HG02970 (cell line): ENCODE data around the gene NME7.
"Not testable (repeated sequence)": the region's sequence is repeated elsewhere in the genome, so short reads cannot be mapped to it uniquely, and the experiment has no call there.

Experiments
- ATAC-seq: cut with Tn5 transposase; IDR thresholded peaks from one replicate; pipeline ENCODE4 v1.9.1; 2021; ENCODE audit warnings: mild to moderate bottlenecking, moderate library complexity, moderate number of reproducible peaks; ENCODE audit not compliant: unreplicated experiment, low FRiP score

The NME7 gene

DNA sequence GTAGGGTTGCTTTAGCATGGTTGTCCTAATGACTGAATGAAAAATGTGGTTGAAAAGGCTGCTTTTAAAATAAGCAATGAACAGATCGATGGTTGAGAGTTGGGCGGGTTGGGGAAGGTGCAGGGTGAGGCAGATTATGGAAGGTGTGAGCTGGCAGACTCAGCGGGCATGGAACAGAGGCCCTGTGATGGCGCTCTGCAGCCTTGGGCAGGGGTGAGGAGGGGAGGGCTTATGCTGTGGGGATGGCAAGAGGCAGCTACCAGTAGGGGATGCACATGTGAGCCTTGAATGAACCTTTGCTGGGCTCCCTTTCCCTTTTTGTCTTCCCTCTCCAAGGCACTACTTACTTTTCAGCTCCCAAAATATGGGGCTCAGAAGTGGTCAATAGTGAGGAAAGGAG lies 230.2 kb downstream of the NME7 start:
- ATAC-seq, result no peak

DNA sequence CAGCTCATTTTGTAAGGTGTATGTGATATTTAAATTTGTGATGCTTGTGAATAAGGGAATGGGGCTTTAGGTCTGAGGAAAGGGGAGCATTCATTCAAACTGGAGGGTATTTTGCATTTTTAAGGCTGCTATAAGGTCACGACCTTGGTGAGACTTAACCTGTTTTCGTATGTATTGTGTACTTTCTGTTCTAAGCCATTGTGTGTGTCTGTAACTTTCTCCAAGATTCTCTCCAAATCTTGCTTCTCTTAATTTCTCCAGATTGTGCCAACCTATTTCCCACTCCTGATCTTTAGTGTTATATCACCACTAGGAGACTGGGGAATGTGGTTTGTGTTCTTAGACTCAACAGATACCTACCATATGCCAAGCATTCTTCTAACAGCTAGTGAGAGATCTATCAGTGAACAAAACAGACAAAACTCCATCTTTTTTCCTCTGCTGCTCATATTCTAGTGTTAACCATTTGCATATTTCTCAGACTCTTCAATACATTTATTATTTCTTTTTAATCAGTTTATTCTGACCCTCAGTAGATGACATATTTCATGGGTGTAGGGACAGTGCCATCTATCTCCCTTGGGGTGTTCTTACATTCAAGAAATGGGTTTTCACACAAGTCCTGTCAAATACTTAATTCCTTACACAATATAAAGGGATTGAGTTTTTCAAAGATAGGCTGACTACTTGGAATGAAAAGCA lies 233.6 kb downstream of the NME7 start:
- no peak for ATAC-seq

GRCh38 chr1:169133228-169133576 lies 234.4 kb downstream of the NME7 start:
- ATAC-seq, result no peak

DNA sequence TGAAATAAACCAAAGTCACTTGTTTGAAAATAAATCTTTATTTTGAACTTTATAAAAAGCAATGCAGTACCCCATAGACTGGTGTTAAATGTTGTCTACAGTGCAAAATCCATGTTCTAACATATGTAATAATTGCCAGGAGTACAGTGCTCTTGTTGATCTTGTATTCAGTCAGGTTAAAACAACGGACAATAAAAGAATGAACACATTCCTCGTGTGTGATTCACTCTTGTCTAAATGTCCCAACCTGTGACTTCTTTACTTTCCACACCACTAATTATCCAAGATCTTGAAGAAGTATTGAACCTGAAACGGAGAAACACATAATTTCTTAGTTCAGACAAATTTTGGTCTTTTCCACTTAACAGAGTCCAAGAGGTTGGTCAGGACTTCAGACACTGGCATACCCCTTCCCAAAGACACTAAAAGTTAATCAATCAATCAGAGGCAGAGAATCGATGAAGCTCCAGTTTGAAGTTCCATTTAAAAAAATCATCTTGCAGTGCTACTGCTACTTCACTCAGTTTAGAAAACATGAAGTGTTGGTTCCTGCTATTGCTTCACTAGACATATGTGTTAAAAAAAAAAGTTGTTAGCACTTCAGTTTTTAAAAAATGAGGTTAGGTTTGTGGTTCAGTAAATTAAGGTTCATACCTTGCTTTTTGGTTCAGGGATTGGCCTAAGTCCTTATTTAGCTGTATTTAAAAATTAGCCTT lies 234.9 kb downstream of the NME7 start:
- no peak for ATAC-seq

- ATAC-seq, result no peak
Observed at GRCh38 chr1:169130683-169131082, 236.9 kb downstream of the NME7 start.

- no peak for ATAC-seq
Observed at GRCh38 chr1:169129109-169129784, 238.3 kb downstream of the NME7 start.

- ATAC-seq, result no peak
Observed at GRCh38 chr1:169128562-169128961, 239.0 kb downstream of the NME7 start.

DNA sequence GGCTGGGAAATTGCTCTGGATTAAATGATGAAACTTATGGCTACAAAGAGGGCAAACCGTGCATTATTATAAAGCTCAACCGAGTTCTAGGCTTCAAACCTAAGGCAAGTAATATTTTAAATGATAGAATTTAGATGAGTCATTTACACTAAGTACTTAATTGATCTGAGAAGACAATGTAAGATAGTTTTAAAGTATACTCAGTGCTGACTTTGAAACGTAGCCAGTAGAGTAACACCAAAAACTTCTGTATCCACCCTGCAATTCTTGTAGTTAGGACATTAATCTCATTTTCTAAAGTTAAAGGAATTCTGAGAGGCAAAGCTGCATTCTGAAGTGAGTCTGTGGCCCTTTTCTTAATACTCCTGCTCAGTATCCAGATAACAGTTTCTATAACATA lies 240.3 kb downstream of the NME7 start:
- no peak for ATAC-seq

DNA sequence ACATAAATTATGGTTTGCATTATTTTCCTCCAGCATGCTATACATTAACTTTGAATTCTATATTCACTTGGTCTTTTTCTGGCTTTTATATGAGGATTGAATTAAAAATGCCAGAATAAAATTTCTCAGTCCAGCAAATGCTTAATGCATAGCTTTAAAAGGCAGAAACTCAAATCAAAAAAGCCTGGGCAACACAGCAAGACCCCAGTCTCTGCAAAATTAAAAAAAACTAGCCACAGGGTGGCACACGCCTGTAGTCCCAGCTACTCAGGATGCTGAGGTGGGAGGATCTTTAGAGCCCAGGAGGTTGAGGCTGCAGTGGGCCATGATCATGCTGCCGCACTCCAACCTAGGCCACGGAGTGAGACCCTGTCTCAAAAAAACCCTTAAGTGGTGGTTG lies 241.3 kb downstream of the NME7 start:
- ATAC-seq, result no peak

DNA sequence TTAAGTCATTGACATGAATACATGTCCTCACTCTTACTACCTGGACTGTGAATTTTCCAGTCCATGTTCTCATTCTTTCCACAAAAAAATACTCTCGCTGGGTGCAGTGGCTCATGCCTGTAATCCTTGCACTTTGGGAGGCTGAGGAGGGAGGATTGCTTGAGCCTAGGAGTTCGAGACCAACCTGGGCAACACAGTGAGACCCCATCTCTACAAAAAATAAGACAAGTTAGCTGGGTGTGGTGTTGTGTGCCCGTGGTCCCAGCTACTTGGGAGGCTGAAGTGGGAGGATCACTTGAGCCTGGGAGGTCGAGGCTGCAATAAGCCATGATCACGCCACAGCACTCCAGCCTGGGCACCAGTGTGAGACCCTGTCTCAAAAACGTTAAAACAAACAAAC lies 242.0 kb downstream of the NME7 start:
- not testable (repeated sequence) for ATAC-seq

DNA sequence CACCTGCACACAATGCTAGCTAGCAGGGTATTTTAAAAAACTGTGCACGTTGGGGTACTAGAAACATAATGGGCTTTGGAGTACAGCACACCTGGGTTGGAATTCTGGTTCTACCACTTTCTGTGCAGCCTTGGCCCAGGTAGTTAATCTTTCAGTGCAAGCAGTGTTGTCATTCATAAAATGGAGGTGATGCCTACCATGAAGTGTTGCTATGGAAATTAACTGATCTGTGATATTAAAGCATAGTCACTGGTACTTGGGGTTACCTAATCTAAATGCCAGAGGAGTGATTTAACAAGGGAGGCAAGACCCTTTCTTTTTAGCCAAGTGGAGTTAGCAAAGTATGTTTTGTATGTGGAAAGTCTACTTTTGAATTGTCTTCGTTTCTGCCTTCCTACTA lies 243.1 kb downstream of the NME7 start:
- ATAC-seq, result no peak

GRCh38 chr1:169122976-169123375 lies 244.6 kb downstream of the NME7 start:
- no peak for ATAC-seq

DNA sequence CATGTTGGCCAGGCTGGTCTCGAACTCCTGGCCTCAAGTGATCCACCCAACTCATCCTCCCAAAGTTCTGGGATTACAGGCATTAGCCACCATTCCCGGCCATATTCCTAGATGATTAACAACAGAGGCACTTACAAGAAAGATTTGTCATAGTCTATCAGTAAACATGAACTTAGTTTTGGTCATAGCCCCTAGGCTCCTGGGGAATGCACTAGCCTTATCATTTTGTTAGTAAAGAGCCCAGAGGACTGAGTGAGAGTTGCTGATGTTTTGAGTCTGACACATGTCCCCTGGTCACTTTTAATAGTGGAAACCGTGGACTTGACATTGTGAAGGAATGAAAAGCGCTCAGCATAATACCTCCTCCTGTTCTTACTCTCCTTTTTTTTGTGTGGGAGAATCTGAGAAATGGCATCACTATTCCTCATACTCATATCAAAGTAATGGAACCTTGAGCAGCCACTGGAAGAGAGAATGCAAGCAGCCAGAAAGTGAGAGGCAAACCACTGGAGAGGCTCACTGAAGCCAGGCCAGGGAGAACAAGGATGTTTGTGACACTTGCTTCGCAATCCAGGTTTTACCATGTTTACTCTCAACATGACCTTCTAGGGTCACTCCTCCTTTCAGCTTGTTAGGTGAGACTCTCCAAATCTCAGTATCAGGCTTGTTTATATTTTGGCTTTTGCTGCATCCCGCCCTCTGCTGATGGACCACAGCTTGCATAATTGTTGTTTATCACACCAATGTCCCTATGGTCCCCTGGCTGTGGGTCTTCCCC lies 246.3 kb downstream of the NME7 start:
- no peak for ATAC-seq

DNA sequence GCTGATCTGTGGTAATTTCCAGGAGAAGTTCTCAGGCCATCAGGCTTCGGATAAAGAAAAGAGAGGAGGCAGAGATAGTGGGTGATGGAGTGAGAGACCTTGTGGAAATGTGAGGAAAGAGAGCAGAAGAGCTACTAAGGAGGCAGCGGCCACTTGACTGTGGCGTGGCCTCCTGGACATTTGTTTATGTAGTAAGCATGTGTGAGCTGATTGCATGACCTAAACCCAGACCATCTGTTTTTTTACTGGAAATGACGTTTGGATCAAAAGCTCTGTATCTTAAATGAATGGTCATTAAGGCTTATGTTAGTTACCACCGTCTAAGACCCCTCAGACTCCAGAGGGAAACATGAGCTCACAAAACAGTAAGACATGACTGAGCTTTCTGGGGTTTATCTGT lies 247.5 kb downstream of the NME7 start:
- ATAC-seq, result no peak

DNA sequence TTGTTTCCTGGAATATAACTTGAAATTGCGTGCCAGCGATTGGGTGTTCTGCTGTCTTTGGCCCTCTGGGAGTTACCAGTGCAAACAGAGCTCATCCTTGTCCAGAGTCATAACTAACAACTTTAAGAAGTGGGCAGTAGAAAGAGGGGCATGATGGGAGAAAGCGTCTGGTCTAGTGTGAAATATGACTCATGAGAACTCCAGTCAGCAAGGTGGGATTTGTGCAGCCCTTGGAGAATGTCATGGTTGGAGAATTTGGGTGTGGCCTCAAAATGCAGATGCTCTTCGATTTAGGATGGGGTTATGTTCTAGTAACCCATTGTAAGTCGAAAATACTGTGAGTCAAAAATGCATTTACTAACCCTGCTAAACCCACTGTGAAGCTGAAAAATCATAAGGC lies 248.2 kb downstream of the NME7 start:
- no peak for ATAC-seq

GRCh38 chr1:169118227-169118626 lies 249.4 kb downstream of the NME7 start:
- no peak for ATAC-seq

DNA sequence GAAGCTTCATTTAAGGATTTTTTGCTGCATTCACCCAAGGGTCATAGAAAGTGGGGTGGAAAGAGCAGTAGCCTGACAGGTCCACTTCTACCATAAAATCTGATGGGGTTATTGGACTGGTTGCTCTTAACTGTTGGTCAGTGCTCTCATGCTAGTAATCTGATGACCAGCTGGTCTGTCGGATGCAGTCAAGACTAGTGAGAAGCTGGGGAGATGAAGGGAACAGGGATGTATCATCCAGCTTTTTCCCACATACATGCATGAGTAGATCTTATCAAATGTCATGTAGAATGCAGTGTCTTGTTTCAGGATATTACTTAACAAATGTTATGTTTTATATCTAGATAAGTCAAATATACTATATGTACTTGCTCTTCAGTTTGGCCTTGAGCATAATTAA lies 250.0 kb downstream of the NME7 start:
- no peak for ATAC-seq

DNA sequence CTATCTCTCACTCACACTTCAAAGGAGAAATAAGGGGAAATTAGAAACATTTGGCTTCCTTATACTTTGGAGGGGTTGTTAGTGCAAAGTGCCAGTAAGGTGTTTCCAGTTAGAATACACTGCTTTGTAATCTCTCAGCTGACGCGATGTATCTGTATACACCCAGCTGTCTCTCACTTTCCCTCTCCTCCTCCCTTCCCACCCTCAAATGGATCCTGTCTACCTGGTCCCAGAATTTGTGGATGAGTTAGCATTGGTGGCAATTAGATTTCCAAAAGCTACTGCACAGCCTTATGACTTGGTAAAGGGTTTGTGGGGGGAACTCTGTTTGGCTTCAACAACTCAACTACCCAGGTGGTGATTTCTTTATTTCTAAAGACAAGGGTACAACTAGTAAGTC lies 250.6 kb downstream of the NME7 start:
- no peak for ATAC-seq

GRCh38 chr1:169115891-169116585 lies 251.6 kb downstream of the NME7 start:
- ATAC-seq, result no peak

- no peak for ATAC-seq
Observed at GRCh38 chr1:169113613-169114119, 253.9 kb downstream of the NME7 start.
